Stimulated activated CD4-positive, alpha-beta T cell treated with anti-CD3 and anti-CD28 coated beads, Interleukin-12 subunit alpha, Interleukin-12 subunit beta, amount 100 ng/mL, for 4 hours (primary cell): ENCODE results near the gene LAMTOR4.
A peak's percentile ranks its signal among the peaks of the same experiment; 100 is the strongest.
"Not testable (repeated sequence)": the region's sequence is repeated elsewhere in the genome, so short reads cannot be mapped to it uniquely, and the experiment has no call there.

Experiments
- DNase-seq: peaks from one replicate; pipeline ENCODE4 v3.0.0-alpha.2; 2020

Gene LAMTOR4

DNA sequence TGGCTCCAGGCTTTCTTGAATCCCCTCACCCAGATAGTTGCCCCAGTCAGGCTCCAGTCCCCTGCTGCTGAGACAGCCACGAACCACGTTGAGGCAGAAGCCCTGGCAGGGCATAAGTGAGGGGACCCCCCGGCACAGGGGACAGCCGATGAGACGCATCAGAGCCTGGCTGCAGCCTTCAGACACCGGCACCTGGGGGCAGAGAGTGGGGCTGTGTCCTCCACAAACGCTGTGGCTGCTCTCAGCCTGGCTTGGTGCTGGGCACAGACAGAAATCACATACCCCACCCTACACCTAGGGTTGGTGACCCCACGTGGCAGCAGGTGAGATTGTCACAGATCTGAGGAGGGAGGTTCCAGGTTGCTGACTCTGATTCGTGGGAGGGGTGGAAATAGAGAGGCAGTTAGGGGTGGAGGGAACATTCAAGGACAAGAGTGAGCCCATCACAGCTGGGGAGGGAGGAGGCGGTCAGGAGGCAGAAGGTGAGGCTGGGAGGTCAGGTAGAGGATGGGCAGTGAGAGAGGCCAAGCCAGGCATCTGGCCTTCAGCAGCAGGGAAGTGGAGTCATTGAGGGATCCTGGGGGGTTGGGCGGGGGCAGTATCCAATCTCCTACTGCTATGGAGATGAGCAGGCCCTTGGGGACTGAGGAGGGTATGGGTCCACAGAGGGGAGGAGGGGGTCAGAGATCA, 25.2 kb downstream of the LAMTOR4 start:
- DNase-seq, result no peak

DNA sequence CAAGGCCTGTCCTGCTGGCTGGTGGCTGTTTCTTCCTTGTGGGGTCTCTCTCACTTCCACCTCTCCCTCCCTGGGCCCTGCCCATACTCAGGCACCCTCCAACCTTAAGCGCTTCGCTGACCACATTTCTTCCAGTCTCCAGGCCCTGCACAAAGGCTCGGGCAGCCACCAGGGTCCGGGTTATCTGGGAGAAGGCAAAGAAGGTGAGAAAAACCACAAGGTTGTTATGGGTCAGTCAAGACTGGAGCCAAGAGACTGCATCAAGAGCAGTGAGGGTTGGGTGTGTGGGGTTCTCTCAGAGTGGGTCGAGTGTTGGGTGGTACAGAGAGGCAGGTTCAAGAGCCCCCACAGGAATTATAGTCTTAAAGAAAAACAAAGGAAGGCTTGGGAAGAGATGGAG, 25.9 kb downstream of the LAMTOR4 start:
- DNase-seq, result no peak

DNA sequence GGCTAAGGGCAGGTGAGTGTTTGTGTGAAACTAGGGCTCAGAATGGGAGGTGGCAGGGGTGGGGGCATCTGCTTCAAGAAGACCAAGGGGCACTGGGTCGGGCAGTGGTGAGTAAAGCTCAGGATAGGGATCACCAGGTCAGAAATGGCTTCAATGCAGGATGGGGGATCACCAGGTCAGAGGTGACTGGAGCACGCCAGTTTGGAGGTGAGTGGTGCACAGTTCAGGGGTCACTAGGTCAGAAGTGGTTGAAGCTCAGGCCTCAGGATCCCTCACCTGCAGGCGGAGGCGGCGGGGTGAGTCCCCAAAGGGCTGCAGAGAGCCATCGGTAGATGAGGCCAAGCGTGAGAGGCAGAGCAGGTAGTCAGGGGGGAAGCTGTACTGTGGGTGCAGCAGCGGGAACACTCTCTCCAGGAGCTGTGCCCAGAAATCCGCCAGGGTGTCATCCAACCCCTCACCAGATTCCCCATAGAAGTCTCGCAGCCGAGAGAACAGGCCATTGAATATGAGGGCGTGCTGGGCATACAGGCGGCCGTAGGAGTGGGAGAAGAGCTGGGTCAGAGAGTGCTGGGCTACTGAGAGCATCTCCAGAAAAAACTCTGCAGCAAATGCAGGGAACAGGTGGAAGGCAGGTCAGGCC, 26.7 kb downstream of the LAMTOR4 start:
- DNase-seq, result no peak

DNA sequence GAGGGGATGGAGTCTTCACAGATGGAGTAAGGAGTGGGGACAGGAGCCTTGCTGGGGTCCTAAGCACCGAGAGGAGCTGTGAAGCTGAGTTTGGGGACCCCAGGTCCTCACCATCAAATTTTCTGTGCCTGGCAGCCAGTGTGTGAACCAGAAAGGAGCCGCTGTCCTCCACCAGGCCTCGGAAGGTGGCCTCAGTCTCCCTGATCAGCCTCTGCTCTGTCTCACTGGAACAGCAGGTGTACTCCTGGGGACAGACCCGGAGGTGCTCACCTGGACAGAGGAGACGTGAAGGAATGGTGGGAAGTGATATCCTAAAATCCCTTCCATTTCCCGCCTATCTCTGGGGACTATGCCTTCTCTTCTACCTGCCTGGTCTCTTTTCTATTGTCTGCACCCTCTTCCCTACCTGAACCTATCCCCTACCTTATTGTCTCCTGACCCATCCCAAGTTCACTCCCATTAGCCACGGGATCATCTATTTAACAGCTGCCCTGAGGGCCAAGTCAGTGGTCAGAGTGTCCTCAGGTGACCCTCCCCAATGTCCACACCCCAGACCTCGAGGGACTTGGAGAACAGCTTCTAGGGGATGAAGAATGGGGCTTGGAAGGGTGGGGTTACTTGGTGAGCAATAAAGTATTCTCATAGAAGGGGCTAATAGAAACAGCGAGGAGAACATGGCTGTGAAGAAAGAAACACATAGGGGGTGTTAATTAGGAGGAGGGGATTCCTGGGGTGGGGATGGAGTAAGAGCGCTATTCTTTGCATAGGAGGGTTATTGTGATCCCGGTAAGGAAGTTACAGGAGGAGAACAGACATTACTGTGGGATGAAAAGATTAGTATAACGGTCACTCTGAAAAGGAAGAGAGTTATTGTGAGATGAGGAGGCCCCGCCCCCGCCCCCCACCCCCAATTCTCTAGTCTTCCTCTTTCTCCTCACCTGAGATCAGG, 27.7 kb downstream of the LAMTOR4 start:
- DNase-seq, result no peak

DNA sequence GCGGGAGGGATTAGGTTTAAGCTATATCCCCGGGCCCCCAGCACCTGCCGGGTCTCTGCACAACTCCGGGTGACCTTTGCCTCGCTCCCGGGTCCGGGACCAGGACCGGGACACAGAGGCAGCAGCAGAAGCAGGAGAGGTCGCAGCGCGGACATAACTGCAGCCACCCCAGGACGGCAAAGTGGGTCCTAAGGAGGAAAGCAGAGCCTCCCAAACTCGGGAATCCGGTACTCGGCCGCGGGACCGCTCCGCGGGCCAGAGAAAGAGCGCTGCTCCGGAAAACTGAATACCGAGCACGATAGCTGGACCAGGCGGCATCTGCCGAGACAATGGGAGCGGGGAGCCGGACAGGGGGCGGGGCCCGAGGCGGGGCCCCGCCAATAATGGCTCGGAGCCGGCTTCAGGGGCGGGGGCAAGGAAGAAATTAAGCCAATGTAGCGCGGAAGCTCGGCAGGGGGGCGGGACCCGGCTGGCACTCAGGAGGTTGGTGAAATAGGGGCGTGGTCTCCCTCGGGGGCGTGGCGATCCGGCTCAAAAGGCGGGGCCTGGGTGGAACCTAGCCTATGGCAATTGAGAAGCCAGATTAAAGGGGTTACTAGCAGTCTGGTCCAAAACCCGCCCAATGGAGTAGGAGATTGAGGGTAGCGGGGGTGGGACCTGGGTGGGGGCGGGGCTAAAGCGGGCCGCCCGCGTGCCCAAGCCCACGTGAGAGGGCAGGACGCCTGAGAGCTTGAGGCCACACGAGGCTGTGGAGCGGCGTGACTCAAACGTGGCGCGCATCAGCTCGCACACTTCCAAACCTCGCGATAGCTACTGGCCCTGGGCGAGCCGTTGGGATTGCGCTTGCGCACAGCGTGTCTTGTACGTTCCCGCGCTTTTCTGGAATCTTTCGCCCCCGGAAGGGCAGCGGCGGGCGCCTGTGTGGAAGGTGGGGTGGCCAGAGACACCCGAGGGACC, 28.6 kb downstream of the LAMTOR4 start, which contains the start of the genes GPC2 and STAG3:
Gene GPC2 (minus strand): TSS at position 337 of the 957 bp plus-strand sequence. CDS start 182 bp downstream, at position 155.
Gene STAG3 (plus strand): TSS at position 874 of the 957 bp plus-strand sequence. CDS start 2,639 bp downstream, outside the sequence.
- DNase-seq, result peak; percentile 98

DNA sequence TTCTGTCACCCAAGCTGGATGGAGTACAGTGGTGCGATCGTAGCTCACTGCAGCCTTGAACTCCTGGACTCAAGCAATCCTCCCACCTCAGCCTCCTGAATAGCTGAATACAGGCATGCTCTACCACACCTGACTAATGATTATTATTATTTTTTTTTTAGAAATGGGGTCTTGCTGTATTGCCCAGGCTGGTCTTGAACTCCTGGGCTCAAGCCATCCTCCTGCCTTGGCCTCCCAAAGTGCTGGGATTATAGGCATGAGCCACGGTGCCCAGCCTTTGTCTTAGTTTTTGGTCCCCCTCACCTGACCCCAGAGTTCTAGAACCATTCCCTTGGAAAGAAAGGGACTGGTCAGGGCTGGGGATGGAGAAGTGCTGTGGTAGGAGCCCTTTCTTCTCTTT, 31.4 kb downstream of the LAMTOR4 start:
- not testable (repeated sequence) for DNase-seq

DNA sequence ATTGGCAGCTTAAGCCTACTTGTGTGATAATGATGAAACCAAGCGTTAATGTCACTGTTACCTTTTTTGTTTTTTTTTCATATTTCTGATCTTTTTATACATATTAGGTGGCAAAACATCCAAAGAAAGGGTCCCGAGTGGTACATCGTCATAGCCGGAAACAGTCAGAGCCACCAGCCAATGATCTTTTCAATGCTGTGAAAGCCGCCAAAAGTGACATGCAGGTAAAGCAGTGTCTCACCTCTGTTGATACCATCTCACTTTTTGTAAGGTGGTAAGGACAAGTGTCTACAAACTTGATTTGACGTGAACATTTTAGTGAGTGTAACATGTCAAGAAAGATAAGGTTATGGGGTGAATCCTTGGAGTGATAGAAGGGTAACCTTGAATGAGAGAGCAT, 33.9 kb downstream of the LAMTOR4 start:
- not testable (repeated sequence) for DNase-seq

DNA sequence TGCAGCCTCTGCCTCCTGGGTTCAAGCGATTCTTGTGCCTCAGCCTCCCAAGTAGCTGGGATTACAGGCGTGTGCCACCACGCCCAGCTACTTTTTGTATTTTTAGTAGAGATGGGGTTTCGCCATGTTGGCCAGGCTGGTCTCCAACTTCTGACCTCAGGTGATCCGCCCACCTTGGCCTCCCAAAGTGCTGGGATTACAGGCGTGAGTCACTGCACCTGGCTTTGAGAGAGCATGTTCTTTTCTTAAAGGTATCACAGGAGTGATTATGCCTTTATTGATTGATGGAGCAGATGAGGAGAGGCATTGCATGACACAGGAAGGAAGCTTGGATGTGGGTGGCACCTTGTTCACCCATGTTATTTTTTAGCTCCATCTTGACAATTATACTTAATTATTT, 34.4 kb downstream of the LAMTOR4 start:
- DNase-seq, result not testable (repeated sequence)

DNA sequence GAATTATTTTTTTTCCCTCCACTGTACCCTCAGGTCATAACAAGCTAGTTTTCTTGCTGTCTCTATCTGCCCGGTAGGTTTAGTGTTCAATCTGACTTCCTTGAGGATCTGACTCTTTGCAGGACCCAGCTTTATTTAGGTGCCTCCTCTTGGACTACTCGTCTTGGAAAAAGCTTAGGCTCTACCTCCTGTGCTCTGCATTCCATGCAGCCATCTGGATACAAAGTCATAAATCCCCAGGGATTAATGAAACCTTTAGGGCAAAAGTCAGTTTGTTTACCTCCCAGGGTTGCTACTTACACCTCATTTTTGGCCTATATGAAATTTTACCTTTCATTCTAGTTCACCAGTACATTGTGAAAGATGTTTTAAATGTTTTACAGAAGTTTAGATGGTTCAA, 37.0 kb downstream of the LAMTOR4 start:
- DNase-seq, result no peak

DNA sequence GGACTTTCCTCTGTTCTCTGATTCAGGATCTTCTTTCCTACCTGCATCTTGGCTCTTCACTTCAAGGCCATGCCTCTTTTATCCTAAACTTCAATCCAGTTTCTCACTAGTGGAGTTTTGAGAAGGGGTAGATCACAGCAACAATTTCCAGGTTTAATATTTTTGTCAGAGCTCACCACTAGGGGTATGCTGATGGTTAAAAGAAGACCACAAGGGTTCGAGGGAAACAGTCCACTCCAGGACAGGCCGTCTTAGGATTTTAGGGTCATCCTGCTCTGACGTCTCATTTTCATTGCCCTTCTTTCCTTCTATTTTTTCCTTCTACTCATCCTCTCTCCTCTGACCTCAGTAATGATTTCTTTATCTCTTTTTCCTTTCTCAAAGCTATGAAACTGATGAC, 40.3 kb downstream of the LAMTOR4 start:
- no peak for DNase-seq

DNA sequence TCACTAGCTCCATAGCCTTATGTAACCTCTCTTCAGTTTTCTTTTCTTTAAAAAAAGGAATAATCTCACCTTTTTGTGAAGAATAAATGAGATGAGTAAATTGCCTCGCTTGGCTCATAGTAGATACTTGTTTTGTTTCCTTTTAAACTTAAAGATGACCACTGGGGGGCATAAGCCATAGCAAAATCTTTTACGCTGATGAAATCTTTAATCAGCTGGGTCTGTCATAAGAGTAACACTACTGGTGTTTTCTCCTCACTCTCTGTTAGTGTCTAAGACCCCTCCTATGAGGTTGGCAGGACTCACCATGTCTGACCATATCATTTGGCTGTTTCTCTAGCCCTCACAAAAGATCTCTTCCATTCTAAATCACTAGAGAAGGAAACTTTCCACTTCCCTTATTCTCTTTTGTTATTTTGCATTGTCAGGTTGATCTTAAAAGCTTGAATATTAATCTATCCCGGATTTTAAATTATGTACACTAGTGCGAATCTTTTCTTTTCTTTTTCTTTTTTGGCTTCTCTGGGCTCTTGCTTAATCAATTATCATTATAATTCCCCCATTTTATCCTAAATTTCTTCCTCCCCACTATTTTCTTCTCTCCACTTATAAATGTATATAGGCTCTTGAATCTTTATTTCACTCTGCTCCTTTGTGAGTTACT, 41.5 kb downstream of the LAMTOR4 start:
- DNase-seq, result no peak

DNA sequence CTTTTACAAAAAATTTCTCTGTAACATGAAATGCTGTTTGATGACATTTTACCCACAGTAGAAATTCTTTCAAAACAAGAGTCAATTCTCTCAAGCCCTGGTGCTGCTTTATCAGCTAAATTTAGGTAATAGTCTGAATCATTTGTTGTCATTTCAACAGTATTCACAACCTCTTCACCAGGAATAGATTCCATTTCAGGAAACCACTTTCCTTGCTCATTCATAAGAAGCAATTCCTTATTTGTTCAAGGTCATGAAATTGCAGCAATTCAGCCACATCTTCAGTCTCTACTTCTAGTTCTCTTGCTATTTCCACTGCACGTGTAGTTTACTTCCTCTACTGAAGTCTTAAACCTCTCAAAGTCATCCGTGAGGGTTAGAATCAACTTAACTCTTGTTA, 43.1 kb downstream of the LAMTOR4 start:
- DNase-seq, result no peak

DNA sequence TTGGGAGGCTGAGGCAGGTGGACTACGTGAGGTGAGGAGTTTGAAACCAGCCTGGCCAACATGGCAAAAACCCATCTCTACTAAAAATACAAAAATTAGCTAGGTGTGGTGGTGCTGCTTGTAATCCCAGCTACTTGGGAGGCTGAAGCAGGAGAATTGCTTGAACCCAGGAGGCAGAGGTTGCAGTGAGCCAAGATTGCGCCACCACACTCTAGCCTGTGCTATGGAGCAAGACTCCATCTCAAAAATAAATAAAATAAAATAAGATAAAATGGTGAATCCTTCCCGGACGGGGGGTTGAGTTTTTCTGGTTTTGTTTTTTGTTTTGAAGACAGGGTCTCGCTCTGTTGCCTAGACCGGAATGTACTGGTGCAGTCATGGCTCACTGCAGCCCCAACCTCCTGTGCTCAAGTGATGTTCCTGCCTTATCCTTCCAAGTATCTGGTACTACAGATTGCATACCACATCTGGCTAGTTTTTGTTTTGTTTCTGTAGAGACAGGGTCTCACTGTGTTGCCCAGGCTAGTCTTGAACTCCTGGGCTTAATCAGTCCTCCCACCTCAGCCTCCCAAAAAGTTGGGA, 43.7 kb downstream of the LAMTOR4 start:
- not testable (repeated sequence) for DNase-seq

DNA sequence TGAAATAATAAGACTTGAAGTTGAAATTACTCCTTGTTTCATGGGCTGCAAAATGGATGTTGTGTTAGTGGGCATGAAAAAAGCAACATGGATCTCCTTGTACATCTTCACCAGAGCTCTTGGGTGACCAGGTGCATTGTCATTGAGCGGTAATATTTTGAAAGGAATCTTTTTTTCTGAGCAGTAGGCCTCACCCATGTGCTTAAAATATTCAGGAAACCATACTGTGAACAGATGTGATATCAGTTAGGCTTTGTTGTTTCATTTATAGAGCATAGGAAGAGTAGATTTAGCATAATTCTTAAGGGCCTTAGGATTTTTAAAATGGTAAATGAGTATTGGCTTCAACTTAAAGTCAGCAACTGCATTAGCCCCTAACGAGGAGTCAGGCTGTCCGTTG, 44.3 kb downstream of the LAMTOR4 start:
- DNase-seq, result no peak

DNA sequence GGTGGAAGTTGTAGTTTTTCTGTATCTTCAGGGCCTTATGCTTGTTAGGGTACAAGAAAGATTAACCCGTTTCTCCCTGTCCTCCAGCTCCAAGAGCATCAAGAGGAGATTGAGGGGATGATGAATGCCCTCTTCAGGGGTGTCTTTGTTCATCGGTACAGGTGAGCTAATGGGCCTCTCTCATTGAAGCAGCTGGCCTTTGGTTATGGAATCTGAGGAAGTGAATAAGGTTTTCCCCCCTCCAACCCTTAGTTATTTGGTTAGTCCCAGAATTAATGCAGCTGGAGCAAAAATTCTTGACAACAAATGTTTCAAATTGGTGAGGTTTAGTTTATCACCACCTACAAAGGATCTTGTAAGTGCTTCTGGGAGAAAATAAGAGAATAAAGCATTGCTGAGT, 46.5 kb downstream of the LAMTOR4 start:
- no peak for DNase-seq

DNA sequence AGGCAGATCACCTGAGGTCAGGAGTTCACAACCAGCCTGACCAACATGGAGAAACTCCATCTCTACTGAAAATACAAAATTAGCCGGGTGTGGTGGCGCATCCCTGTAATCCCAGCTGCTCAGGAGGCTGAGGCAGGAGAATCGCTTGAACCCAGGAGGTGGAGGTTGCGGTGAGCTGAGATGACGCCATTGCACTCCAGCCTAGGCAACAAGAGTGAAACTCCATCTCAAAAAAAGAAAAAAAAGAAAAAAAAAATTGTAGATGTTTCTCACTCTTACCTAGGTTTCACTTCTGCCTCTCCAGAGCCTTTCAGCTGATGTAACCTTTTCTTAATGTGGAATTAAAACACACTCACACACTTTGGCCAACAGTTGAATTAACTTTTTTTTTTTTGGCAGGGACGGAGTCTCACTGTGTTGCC, 47.2 kb downstream of the LAMTOR4 start:
- DNase-seq, result not testable (repeated sequence)

DNA sequence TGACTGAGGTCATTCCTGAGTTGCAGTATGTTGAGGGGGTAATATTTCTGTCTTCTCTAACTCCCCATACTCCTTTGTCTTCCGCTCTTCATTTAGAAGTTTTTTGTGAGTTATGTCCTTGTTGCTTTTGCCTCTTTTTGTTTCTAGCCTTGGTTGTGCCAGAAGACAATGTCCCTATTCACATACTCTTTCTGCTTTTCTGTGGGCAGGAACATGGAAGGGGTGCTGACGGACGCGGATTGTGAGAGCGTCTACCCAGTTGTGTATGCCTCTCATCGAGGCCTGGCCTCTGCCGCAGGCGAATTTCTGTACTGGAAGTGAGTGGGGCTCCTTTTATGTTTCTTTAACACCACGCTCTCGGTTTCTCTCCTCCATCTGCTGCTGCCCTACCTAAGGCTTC, 49.5 kb downstream of the LAMTOR4 start:
- no peak for DNase-seq

DNA sequence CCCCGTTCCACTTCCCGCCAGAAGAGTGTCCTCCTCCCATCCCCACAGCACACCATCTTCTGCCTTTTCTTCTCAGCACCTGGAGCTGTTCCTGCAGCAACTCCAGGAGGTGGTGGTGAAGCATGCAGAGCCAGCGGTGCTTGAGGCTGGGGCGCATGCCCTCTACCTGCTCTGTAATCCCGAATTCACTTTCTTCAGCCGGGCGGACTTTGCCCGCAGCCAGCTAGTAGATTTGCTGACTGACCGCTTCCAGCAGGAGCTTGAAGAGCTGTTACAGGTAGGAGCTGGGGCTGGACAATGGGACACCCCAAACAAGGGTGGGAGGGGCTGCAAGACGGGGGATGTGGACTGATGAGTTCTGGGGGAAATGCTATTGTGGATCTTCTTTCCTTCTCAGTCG, 52.0 kb downstream of the LAMTOR4 start:
- DNase-seq, result no peak
